K562 (cell line): ENCODE results near the gene SLC25A45. TPM values are rescaled to one million over a fixed set of nuclear protein-coding genes. Genes with fewer than 3 reads are reported as not detected.

ENCODE experiments used
- ATAC-seq: fragments of 200-7000 bp; cut with Tn5 transposase; 3 replicates; pipeline ENCODE4 v1.9.1; 2020; ENCODE audit warnings: moderate library complexity
- BruUV-seq: library from RNA; stranded (reverse); fragments of 400-500 nt; replicated peaks from 2 replicates; lab custom pipeline; 2021; lab: Mats Ljungman, UMichigan
- CTCF ChIA-PET: fragments of 300-600 bp; formaldehyde crosslinking; extraction: SDS; loops from one replicate; lab custom pipeline; 2021; ENCODE audit warnings: low intra/inter-chr PET ratio; lab: Yijun Ruan, JAX
- POLR2A ChIA-PET: fragments of 300-600, 350-650 bp; sonication (Branson Sonifier 250); formaldehyde crosslinking; extraction: SDS; loops from one replicate; lab custom pipeline; 2021; ENCODE audit warnings: antibody characterized with exemption, inconsistent platforms; lab: Yijun Ruan, JAX
- DNase-seq, 4 experiments: peaks; one replicate each; pipeline versions ENCODE4 v3.0.0 to v3.0.0-alpha.2; 2011 to 2018; ENCODE audit warnings: low spot score in 3 of 4, mixed read lengths in 3 of 4; ENCODE audit errors: extremely low read depth in 1 of 4
- FAIRE-seq: peaks from 2 replicates; lab custom pipeline; 2011; peaks lifted over from hg19 to GRCh38; lab: Jason Lieb, UNC
- H2AFZ ChIP-seq: 2 replicates; pipeline ENCODE4 v1.6.0; 2011; ENCODE audit warnings: low read depth, low read length, control low read depth, inconsistent platforms
- H3K27ac ChIP-seq: fragments of 200-600 bp; 3 replicates; pipeline ENCODE4 v1.8.0; 2011; ENCODE audit warnings: low read depth, mild to moderate bottlenecking, control low read depth, inconsistent platforms, low read length, moderate library complexity, mixed read lengths; ENCODE audit errors: extremely low read depth
- H3K27me3 ChIP-seq, 2 experiments: fragments of 300-600 bp in 1 of 2; 2 replicates in 1 of 2; 3 replicates in 1 of 2; pipeline versions ENCODE4 v1.6.0 to v1.8.0; 2011; ENCODE audit warnings: inconsistent platforms in 2 of 2, low read length in 2 of 2, mild to moderate bottlenecking in 1 of 2, mixed read lengths in 1 of 2, moderate library complexity in 1 of 2; ENCODE audit not compliant: control insufficient read depth in 2 of 2, insufficient read depth in 2 of 2
- H3K36me3 ChIP-seq: fragments of 300-600 bp; 3 replicates; pipeline ENCODE4 v1.8.0; 2011; ENCODE audit warnings: mild to moderate bottlenecking, low read length, inconsistent platforms; ENCODE audit not compliant: control insufficient read depth, insufficient read depth
- H3K4me1 ChIP-seq, 2 experiments: fragments of 200-600 bp in 1 of 2; replicated peaks in 1 of 2; 2 replicates in 1 of 2; 3 replicates in 1 of 2; pipeline versions ENCODE4 v1.5.1 to v1.8.0; 2011; ENCODE audit warnings: inconsistent platforms in 2 of 2, low read length in 2 of 2, mild to moderate bottlenecking in 1 of 2, mixed read lengths in 1 of 2, moderate library complexity in 1 of 2; ENCODE audit not compliant: control insufficient read depth in 2 of 2, insufficient read depth in 2 of 2
- H3K4me2 ChIP-seq: 2 replicates; pipeline ENCODE4 v1.6.1; 2011; ENCODE audit warnings: low read length, control low read depth, inconsistent platforms, mixed read lengths; ENCODE audit not compliant: insufficient read depth
- H3K4me3 ChIP-seq: fragments of 200-600 bp; sonication (generic), shearing (Covaris generic); 2 replicates; pipeline ENCODE4 v1.5.1; 2016; ENCODE audit warnings: control low read depth, inconsistent platforms
- H3K79me2 ChIP-seq: fragments of 200-600 bp; 3 replicates; pipeline ENCODE4 v1.8.0; 2011; ENCODE audit warnings: low read length, inconsistent platforms; ENCODE audit not compliant: control insufficient read depth, insufficient read depth
- H3K9ac ChIP-seq, 2 experiments: 2 replicates each; pipeline versions ENCODE4 v1.6.0 to v1.6.1; 2011; ENCODE audit warnings: low read depth in 2 of 2, low read length in 2 of 2, control low read depth in 1 of 2, inconsistent platforms in 1 of 2, mild to moderate bottlenecking in 1 of 2, mixed read lengths in 1 of 2; ENCODE audit not compliant: insufficient read depth in 1 of 2
- H3K9me1 ChIP-seq: one replicate; pipeline ENCODE4 v1.6.0; 2011; ENCODE audit warnings: inconsistent platforms, mild to moderate bottlenecking, low read length, moderate library complexity; ENCODE audit not compliant: control insufficient read depth, insufficient read depth
- H3K9me3 ChIP-seq: replicated peaks from 2 replicates; pipeline ENCODE4 v1.5.1; 2011; ENCODE audit warnings: low read depth, low read length, inconsistent platforms; ENCODE audit not compliant: control insufficient read depth, insufficient read depth
- H4K20me1 ChIP-seq: replicated peaks from 2 replicates; pipeline ENCODE4 v1.6.1; 2011; ENCODE audit warnings: low read length, inconsistent platforms, mixed read lengths; ENCODE audit not compliant: control insufficient read depth, insufficient read depth
- BCOR ChIP-seq: fragments of 450-650 bp; IDR thresholded peaks from 2 replicates; pipeline ENCODE4 v1.6.1; 2016
- CEBPB ChIP-seq: fragments of 450-650 bp; IDR thresholded peaks from 2 replicates; pipeline ENCODE4 v1.6.1; 2016; ENCODE audit warnings: missing genetic modification characterization, missing compliant biosample characterization
- CEBPG ChIP-seq, 3 experiments: fragments of 200-800 bp in 1 of 3; sonication (Bioruptor generic) in 1 of 3; sonication (generic) in 1 of 3; formaldehyde crosslinking in 1 of 3; IDR thresholded peaks in 2 of 3; conservative IDR thresholded peaks in 1 of 3; 2 replicates each; pipeline versions ENCODE4 v1.6.1 to v1.8.0; 2016 to 2022; ENCODE audit warnings: missing compliant biosample characterization in 2 of 3, missing genetic modification characterization in 2 of 3, mild to moderate bottlenecking in 1 of 3, missing genetic modification reagents in 1 of 3
- DDX20 ChIP-seq: fragments of 450-650 bp; IDR thresholded peaks from 2 replicates; pipeline ENCODE4 v1.6.1; 2016; ENCODE audit warnings: missing genetic modification characterization, low read depth, mild to moderate bottlenecking, missing compliant biosample characterization, moderate library complexity
- DNMT1 ChIP-seq: fragments of 450-650 bp; IDR thresholded peaks from 2 replicates; pipeline ENCODE4 v1.6.1; 2016; ENCODE audit warnings: antibody characterized with exemption, mild to moderate bottlenecking
- FOXA1 ChIP-seq: fragments of 450-650 bp; IDR thresholded peaks from 2 replicates; pipeline ENCODE4 v1.6.1; 2016; ENCODE audit warnings: mild to moderate bottlenecking, borderline replicate concordance
- HOXB6 ChIP-seq: fragments of 250-450 bp; sonication (Bioruptor Pico); IDR thresholded peaks from 2 replicates; pipeline ENCODE4 v1.5.1; 2022; ENCODE audit warnings: mild to moderate bottlenecking, borderline replicate concordance
- NCOA2 ChIP-seq, 2 experiments: fragments of 450-650 bp; IDR thresholded peaks; 2 replicates each; pipeline ENCODE4 v1.6.1; 2018; ENCODE audit warnings: mild to moderate bottlenecking in 2 of 2, moderate library complexity in 1 of 2; ENCODE audit not compliant: partially characterized antibody in 2 of 2
- POLR3A ChIP-seq: IDR thresholded peaks from 2 replicates; pipeline ENCODE4 v1.6.1; 2011; ENCODE audit warnings: borderline replicate concordance, mild to moderate bottlenecking, moderate library complexity; ENCODE audit not compliant: insufficient read length, insufficient read depth; ENCODE audit errors: extremely low read depth
- SAFB ChIP-seq: fragments of 200-400 bp; formaldehyde crosslinking; IDR thresholded peaks from 2 replicates; pipeline ENCODE4 v1.6.1; 2017; ENCODE audit warnings: low read depth, low read length, borderline replicate concordance
- ZNF124 ChIP-seq: sonication (generic); formaldehyde crosslinking; IDR thresholded peaks from 2 replicates; pipeline ENCODE4 v1.8.1; 2022; ENCODE audit warnings: missing genetic modification reagents
- ZNF184 ChIP-seq: sonication (generic); formaldehyde crosslinking; IDR thresholded peaks from 2 replicates; pipeline ENCODE4 v1.5.0; 2020; ENCODE audit warnings: missing genetic modification reagents
- ZNF740 ChIP-seq, 3 experiments: fragments of 200-800 bp in 1 of 3; sonication (Bioruptor generic) in 1 of 3; sonication (generic) in 1 of 3; formaldehyde crosslinking in 1 of 3; IDR thresholded peaks; 2 replicates each; pipeline versions ENCODE4 v1.6.1 to v1.8.0; 2016 to 2022; ENCODE audit warnings: mild to moderate bottlenecking in 2 of 3, missing compliant biosample characterization in 2 of 3, missing genetic modification characterization in 2 of 3, missing genetic modification reagents in 1 of 3
- ZNF76 ChIP-seq: fragments of 250-450 bp; sonication (Bioruptor Pico); IDR thresholded peaks from 2 replicates; pipeline ENCODE4 v1.4.0; 2020; ENCODE audit warnings: mild to moderate bottlenecking, moderate library complexity, borderline replicate concordance
- WGBS: fragments of 100-300 bp; shearing (Covaris generic); methylation state at CpG from one replicate; pipeline ENCODE4 v1.1.6; 2016; ENCODE audit warnings: low coverage, mixed read lengths; ENCODE audit not compliant: insufficient coverage; ENCODE audit errors: missing lambda C conversion rate; 5-methylcytosine and 5-hydroxymethylcytosine counted together
- in situ Hi-C: fragments of 300-500 bp; cut with MboI; formaldehyde crosslinking; loops from 4 replicates; pipeline ENCODE4 v1.15.0; 2018; ENCODE audit warnings: inconsistent platforms, mixed read lengths
- intact Hi-C: fragments of 100-400 bp; cut with micrococcal nuclease; formaldehyde crosslinking; loops from 2 replicates; pipeline ENCODE4 v1.14.2; 2022
- polyA plus RNA-seq, 8 experiments: library from polyadenylated mRNA; depleted of rRNA in 4 of 8; stranded (reverse) in 5 of 8; unstranded in 3 of 8; fragments of >200 nt; fragmentation: Nextera tagmentation in 2 of 8; fragmentation: Illumina TruSeq in 1 of 8; extraction: Ambion mirVana in 2 of 8; extraction: Trizol in 1 of 8; gene quantifications; 2 replicates each; pipeline versions ENCODE4 v1.2.1 to v1.2.3, GENCODE V29; 2011 to 2014; ENCODE audit warnings: inconsistent platforms in 1 of 8, missing spikeins in 1 of 8
- total RNA-seq, 7 experiments: library from RNA; depleted of rRNA in 6 of 7; stranded (reverse); fragments of >200 nt in 6 of 7; fragmentation: Illumina TruSeq in 2 of 7; extraction: Trizol in 2 of 7; gene quantifications; 2 replicates each; pipeline versions ENCODE4 v1.2.1 to v1.2.3, GENCODE V29; 2011 to 2021; ENCODE audit warnings: low replicate concordance in 1 of 7

The SLC25A45 gene
- total and polyA plus RNA-seq, 9 of the 15 experiments (the other 6 are each of a cell fraction or from before 2014, with no cell fraction given) = 0.15 to 2.3 (median 0.68) TPM

GRCh38 chr11:65366340-65366773 is 16.1 kb downstream of the SLC25A45 start (continued):
- no peak for TF ChIP-seq HOXB6 (CRISPR knock-in tag)
- no peak for TF ChIP-seq FOXA1
- no peak for TF ChIP-seq NCOA2 (IDR thresholded peaks at IDR 0.05; ENCODE audit: partially characterized antibody in 2 of 2)
- no peak for TF ChIP-seq POLR3A
- no peak for TF ChIP-seq ZNF740 (CRISPR knock-in tag; IDR thresholded peaks at IDR 0.05)
- TF ChIP-seq ZNF740 (tag; IDR thresholded peaks at IDR 0.05) = no peak
- TF ChIP-seq, all 486 proteins: peak for 29

GRCh38 chr11:65363770-65364169 is 18.7 kb downstream of the SLC25A45 start:
- POLR2A ChIA-PET = interaction anchor here (1.6 kb wide), 1 partner anchor 59 kb away, joined by 7 read pairs; the partner anchor contains the start of gene NEAT1
- Histone ChIP-seq H3K36me3 (no peaks in the 10 kb centered on the region), H3K9ac (no peak overlapping the region), H3K9me1 (no peaks in the 10 kb centered on the region), H3K4me1 (peaks cover 27% of the 10 kb centered on the region in 2 experiments; a peak in 4 of 5 replicates), H3K4me2 (no peak overlapping the region), H2AFZ (no peak overlapping the region; the same call in 1 of the 2 replicates), H3K9me3 (no peaks in the 10 kb centered on the region), H3K27ac (no peak overlapping the region), H3K27me3 (no peaks in the 10 kb centered on the region), H3K4me3 (no peak overlapping the region), H4K20me1 (no peaks in the 10 kb centered on the region), H3K79me2 (peaks cover 6% of the 10 kb centered on the region; the same call in 2 of the 3 replicates)
- WGBS = 67% methylated on average over 3 of the region's 3 CpGs
- ATAC-seq (no peak), DNase-seq (no peak), FAIRE-seq (no peak)
- no TSS peak for BruUV-seq
- TF ChIP-seq ZNF184 = no peak
- TF ChIP-seq ZNF76 = no peak
- no peak for TF ChIP-seq ZNF124 (CRISPR knock-in tag)
- no peak for TF ChIP-seq DNMT1
- TF ChIP-seq DDX20 (tag) = no peak
- peak; percentile 56 for TF ChIP-seq CEBPG (CRISPR knock-in tag; IDR thresholded peaks at IDR 0.05)
- TF ChIP-seq CEBPG (tag; conservative IDR thresholded peaks at IDR 0.05 in 1 of 2, IDR thresholded peaks at IDR 0.05 in 1 of 2) = peak in 1 of 2 experiments; percentile 59; a peak in 2 of 4 replicates
- peak; percentile 64 for TF ChIP-seq CEBPB (tag)
- TF ChIP-seq BCOR = no peak
- TF ChIP-seq SAFB = no peak
- intact Hi-C loops (no loop called here), in situ Hi-C loops (no loop called here)
- CTCF ChIA-PET = no interaction called here
